ENCODE data around the gene CCDC159.

The CCDC159 gene

GRCh38 chr19:11399667-11400066 is 53.3 kb downstream of the CCDC159 start:
- no peak for DNase-seq

GRCh38 chr19:11400798-11401197 is 54.5 kb downstream of the CCDC159 start:
- DNase-seq, result no peak

GRCh38 chr19:11401808-11402543 is 55.7 kb downstream of the CCDC159 start:
- no peak for DNase-seq
